ENCODE data around the gene SEC62.

The SEC62 gene

GRCh38 chr3:169966951-169967915 lies 626 bp downstream of the SEC62 start:
- peak overlapping the region; percentile 83 for H3K27ac ChIP-seq (ENCODE audit: low read length)
- H3K4me2 ChIP-seq (ENCODE audit: insufficient read depth, low read length), result peak overlapping the region; percentile 73
- H3K27me3 ChIP-seq (ENCODE audit: insufficient read depth, low read length, poor library complexity), result no peaks in the 10 kb centered on the region
- peak overlapping the region; percentile 93 for H2AFZ ChIP-seq (ENCODE audit: low read depth, low read length)
- ATAC-seq (ENCODE audit: insufficient read depth, low read depth), result peak; percentile 84
- peak overlapping the region; percentile 49 to 80 for H3K4me3 ChIP-seq (ENCODE audit: low read depth in 1 of 2, low read length in 2 of 2)
- H4K20me1 ChIP-seq (ENCODE audit: insufficient read depth, low read length), result peaks cover 41% of the 10 kb centered on the region; the same call in 1 of the 2 replicates
- peaks cover 60% of the 10 kb centered on the region for H3K79me2 ChIP-seq (ENCODE audit: insufficient read depth, low read length)
- H3K9me3 ChIP-seq (ENCODE audit: insufficient read depth, low read length, severe bottlenecking), result no peaks in the 10 kb centered on the region
- peak; percentile 46 for DNase-seq
- H3K36me3 ChIP-seq (ENCODE audit: insufficient read depth, low read length), result peaks cover 12% of the 10 kb centered on the region
- peak overlapping the region; percentile 73 for H3K9ac ChIP-seq (ENCODE audit: low read depth, low read length)
- peaks cover 46% of the 10 kb centered on the region for H3K4me1 ChIP-seq (ENCODE audit: insufficient read depth, low read length)
- TF ChIP-seq EZH2 (IDR thresholded peaks at IDR 0.05; ENCODE audit: borderline replicate concordance, low read depth, low read length, severe bottlenecking), result no peak
- TF ChIP-seq, protein P1, sequence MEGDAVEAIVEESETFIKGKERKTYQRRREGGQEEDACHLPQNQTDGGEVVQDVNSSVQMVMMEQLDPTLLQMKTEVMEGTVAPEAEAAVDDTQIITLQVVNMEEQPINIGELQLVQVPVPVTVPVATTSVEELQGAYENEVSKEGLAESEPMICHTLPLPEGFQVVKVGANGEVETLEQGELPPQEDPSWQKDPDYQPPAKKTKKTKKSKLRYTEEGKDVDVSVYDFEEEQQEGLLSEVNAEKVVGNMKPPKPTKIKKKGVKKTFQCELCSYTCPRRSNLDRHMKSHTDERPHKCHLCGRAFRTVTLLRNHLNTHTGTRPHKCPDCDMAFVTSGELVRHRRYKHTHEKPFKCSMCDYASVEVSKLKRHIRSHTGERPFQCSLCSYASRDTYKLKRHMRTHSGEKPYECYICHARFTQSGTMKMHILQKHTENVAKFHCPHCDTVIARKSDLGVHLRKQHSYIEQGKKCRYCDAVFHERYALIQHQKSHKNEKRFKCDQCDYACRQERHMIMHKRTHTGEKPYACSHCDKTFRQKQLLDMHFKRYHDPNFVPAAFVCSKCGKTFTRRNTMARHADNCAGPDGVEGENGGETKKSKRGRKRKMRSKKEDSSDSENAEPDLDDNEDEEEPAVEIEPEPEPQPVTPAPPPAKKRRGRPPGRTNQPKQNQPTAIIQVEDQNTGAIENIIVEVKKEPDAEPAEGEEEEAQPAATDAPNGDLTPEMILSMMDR (IDR thresholded peaks at IDR 0.05; ENCODE audit: borderline replicate concordance, extremely low read depth, low read length, poor library complexity, severe bottlenecking), result no peak

- peak overlapping the region; percentile 73 for H3K4me2 ChIP-seq (ENCODE audit: insufficient read depth, low read length)
- peaks cover 49% of the 10 kb centered on the region; the same call in 1 of the 2 replicates for H4K20me1 ChIP-seq (ENCODE audit: insufficient read depth, low read length)
- TF ChIP-seq EZH2 (IDR thresholded peaks at IDR 0.05; ENCODE audit: borderline replicate concordance, low read depth, low read length, severe bottlenecking), result no peak
- TF ChIP-seq, protein P1 (IDR thresholded peaks at IDR 0.05; ENCODE audit: borderline replicate concordance, extremely low read depth, low read length, poor library complexity, severe bottlenecking), result no peak
- peak overlapping the region; percentile 49 to 80; a peak in 3 of 4 replicates for H3K4me3 ChIP-seq (ENCODE audit: low read depth in 1 of 2, low read length in 2 of 2)
- no peaks in the 10 kb centered on the region for H3K27me3 ChIP-seq (ENCODE audit: insufficient read depth, low read length, poor library complexity)
- H3K36me3 ChIP-seq (ENCODE audit: insufficient read depth, low read length), result peaks cover 16% of the 10 kb centered on the region
- ATAC-seq (ENCODE audit: insufficient read depth, low read depth) (no peak), DNase-seq (no peak)
- H3K4me1 ChIP-seq (ENCODE audit: insufficient read depth, low read length), result peaks cover 47% of the 10 kb centered on the region
- H3K9ac ChIP-seq (ENCODE audit: low read depth, low read length), result peak overlapping the region; percentile 73
- no peak overlapping the region for H2AFZ ChIP-seq (ENCODE audit: low read depth, low read length)
- no peaks in the 10 kb centered on the region for H3K9me3 ChIP-seq (ENCODE audit: insufficient read depth, low read length, severe bottlenecking)
- H3K27ac ChIP-seq (ENCODE audit: low read length), result no peak overlapping the region; the same call in 1 of the 2 replicates
- H3K79me2 ChIP-seq (ENCODE audit: insufficient read depth, low read length), result peaks cover 71% of the 10 kb centered on the region
Measured at GRCh38 chr3:169968224-169968885, 1.7 kb downstream of the SEC62 start.

DNA sequence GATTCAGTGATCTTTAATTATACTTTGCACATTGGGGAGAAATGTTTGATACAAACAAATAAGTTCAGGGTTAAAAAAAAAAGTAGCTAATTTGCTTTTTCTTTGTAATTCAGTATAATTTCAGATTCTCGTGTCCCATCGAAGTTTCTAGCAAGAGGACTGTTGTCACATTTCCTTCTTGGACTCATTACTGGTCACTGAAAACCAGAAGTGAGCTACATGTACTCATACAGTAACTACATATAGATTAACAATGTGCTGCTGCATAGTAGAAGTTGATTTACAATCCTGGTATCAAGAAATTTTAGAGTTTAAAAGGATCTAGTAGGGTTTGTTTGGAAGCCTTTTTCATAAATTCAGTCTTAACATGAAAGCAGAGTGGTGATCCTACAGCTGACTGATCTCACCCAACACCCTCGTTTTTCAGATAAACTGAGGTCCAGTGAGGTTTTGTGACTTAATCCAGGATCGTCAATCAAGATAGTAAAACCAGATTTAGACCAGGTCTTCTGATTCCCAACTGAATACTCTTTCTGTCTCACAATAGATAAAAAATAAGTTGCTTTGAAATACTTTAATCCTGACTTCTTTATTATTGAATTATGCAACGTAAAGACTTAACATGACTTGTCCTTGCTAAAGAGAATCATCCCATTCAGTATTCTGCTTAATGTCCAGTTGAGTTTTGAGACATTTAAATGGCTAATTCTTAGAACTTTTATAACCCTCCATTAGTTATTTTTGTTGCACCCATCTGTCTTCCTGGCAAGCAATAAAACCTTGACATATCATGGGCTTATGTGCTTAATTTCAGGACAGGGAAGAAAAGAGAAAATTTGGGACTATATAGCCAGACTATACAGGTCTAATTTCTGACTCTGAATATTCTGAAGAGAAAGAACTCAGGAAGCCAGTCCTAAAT lies 2.8 kb downstream of the SEC62 start:
- H3K79me2 ChIP-seq (ENCODE audit: insufficient read depth, low read length), result peaks cover 82% of the 10 kb centered on the region
- TF ChIP-seq, protein P1 (IDR thresholded peaks at IDR 0.05; ENCODE audit: borderline replicate concordance, extremely low read depth, low read length, poor library complexity, severe bottlenecking), result no peak
- TF ChIP-seq EZH2 (IDR thresholded peaks at IDR 0.05; ENCODE audit: borderline replicate concordance, low read depth, low read length, severe bottlenecking), result no peak
- DNase-seq, result no peak

More for the DNA sequence above, 2.8 kb downstream of the SEC62 start:
- Histone ChIP-seq H3K4me2 (ENCODE audit: insufficient read depth, low read length) (peak overlapping the region; percentile 73), H3K4me1 (ENCODE audit: insufficient read depth, low read length) (peaks cover 47% of the 10 kb centered on the region), H3K27me3 (ENCODE audit: insufficient read depth, low read length, poor library complexity) (no peaks in the 10 kb centered on the region), H3K4me3 (ENCODE audit: low read depth in 1 of 2, low read length in 2 of 2) (no peak overlapping the region), H4K20me1 (ENCODE audit: insufficient read depth, low read length) (peaks cover 54% of the 10 kb centered on the region; the same call in 1 of the 2 replicates), H3K27ac (ENCODE audit: low read length) (no peak overlapping the region), H2AFZ (ENCODE audit: low read depth, low read length) (no peak overlapping the region), H3K9ac (ENCODE audit: low read depth, low read length) (peak overlapping the region; percentile 73), H3K9me3 (ENCODE audit: insufficient read depth, low read length, severe bottlenecking) (no peaks in the 10 kb centered on the region), H3K36me3 (ENCODE audit: insufficient read depth, low read length) (peaks cover 16% of the 10 kb centered on the region)
- ATAC-seq (ENCODE audit: insufficient read depth, low read depth), result no peak

All from DND-41 (cell line).